IPS DF 6.9 (cell line): ENCODE data around the gene NFATC2.
"Not testable (repeated sequence)": the region's sequence is repeated elsewhere in the genome, so short reads cannot be mapped to it uniquely, and the experiment has no call there.

Source experiments
- DNase-seq: peaks from one replicate; pipeline ENCODE4 v3.0.0-alpha.2; 2013; ENCODE audit warnings: low read depth, low spot score
- H3K27ac ChIP-seq: one replicate; pipeline ENCODE4 v1.5.1; 2013; ENCODE audit warnings: low read length, control low read depth
- H3K27me3 ChIP-seq: 2 replicates; pipeline ENCODE4 v1.6.1; 2013; ENCODE audit warnings: mild to moderate bottlenecking, low read length; ENCODE audit not compliant: control insufficient read depth, insufficient read depth
- H3K36me3 ChIP-seq: 2 replicates; pipeline ENCODE4 v1.6.1; 2013; ENCODE audit warnings: low read length; ENCODE audit not compliant: control insufficient read depth, insufficient read depth
- H3K4me1 ChIP-seq: 2 replicates; pipeline ENCODE4 v1.6.1; 2013; ENCODE audit warnings: low read length; ENCODE audit not compliant: control insufficient read depth, insufficient read depth
- H3K4me3 ChIP-seq: 2 replicates; pipeline ENCODE4 v1.5.1; 2013; ENCODE audit warnings: mild to moderate bottlenecking, low read length
- H3K9me3 ChIP-seq: 2 replicates; pipeline ENCODE4 v1.6.1; 2013; ENCODE audit warnings: low read length, inconsistent platforms; ENCODE audit not compliant: control insufficient read depth, insufficient read depth
- WGBS: extraction: QIAGEN DNeasy Blood & Tissue Kit; methylation state at CpG from one replicate; pipeline ENCODE4 v1.1.7; 2013; ENCODE audit warnings: mixed read lengths, missing lambda C conversion rate; ENCODE audit not compliant: insufficient read length, insufficient coverage; 5-methylcytosine and 5-hydroxymethylcytosine counted together

The NFATC2 gene

GRCh38 chr20:51347831-51348230 is 194.7 kb downstream of the NFATC2 start:
- Histone ChIP-seq H3K9me3 (no peaks in the 10 kb centered on the region), H3K4me1 (no peaks in the 10 kb centered on the region), H3K27ac (no peak overlapping the region), H3K36me3 (no peaks in the 10 kb centered on the region), H3K27me3 (no peaks in the 10 kb centered on the region), H3K4me3 (no peak overlapping the region)
- DNase-seq: no peak
- no CpG with 5 or more reads among the region's 1 CpG for WGBS

- H3K36me3 ChIP-seq: no peaks in the 10 kb centered on the region
- H3K27me3 ChIP-seq: no peaks in the 10 kb centered on the region
- no peak overlapping the region for H3K27ac ChIP-seq
- no peak for DNase-seq
- no CpG with 5 or more reads among the region's 8 CpGs for WGBS
- H3K4me1 ChIP-seq: no peaks in the 10 kb centered on the region
- H3K9me3 ChIP-seq: no peaks in the 10 kb centered on the region
- H3K4me3 ChIP-seq: no peak overlapping the region
These were observed 195.6 kb downstream of the NFATC2 start for GRCh38 chr20:51346686-51347485.

GRCh38 chr20:51345601-51346101 is 196.9 kb downstream of the NFATC2 start:
- H3K4me3 ChIP-seq: no peak overlapping the region
- H3K9me3 ChIP-seq: no peaks in the 10 kb centered on the region
- DNase-seq: no peak
- H3K27ac ChIP-seq: no peak overlapping the region
- H3K36me3 ChIP-seq: no peaks in the 10 kb centered on the region
- H3K27me3 ChIP-seq: no peaks in the 10 kb centered on the region
- no peaks in the 10 kb centered on the region for H3K4me1 ChIP-seq
- no CpG with 5 or more reads among the region's 8 CpGs for WGBS

GRCh38 chr20:51343802-51344201 is 198.7 kb downstream of the NFATC2 start:
- not testable (repeated sequence) for H3K4me1 ChIP-seq, H3K27ac ChIP-seq, DNase-seq, H3K9me3 ChIP-seq, H3K36me3 ChIP-seq, H3K27me3 ChIP-seq, H3K4me3 ChIP-seq
- WGBS: no CpG with 5 or more reads among the region's 3 CpGs

- Histone ChIP-seq H3K27me3 (no peaks in the 10 kb centered on the region), H3K9me3 (no peaks in the 10 kb centered on the region), H3K27ac (no peak overlapping the region), H3K36me3 (no peaks in the 10 kb centered on the region), H3K4me3 (no peak overlapping the region), H3K4me1 (no peaks in the 10 kb centered on the region)
- no peak for DNase-seq
- no CpG with 5 or more reads among the region's 8 CpGs for WGBS
These were observed 199.8 kb downstream of the NFATC2 start for GRCh38 chr20:51342510-51343236.

- no peak overlapping the region for H3K4me3 ChIP-seq
- H3K9me3 ChIP-seq: no peaks in the 10 kb centered on the region
- no peaks in the 10 kb centered on the region for H3K36me3 ChIP-seq
- no peaks in the 10 kb centered on the region for H3K27me3 ChIP-seq
- no CpG with 5 or more reads among the region's 3 CpGs for WGBS
- H3K27ac ChIP-seq: no peak overlapping the region
- H3K4me1 ChIP-seq: no peaks in the 10 kb centered on the region
- no peak for DNase-seq
These were observed 200.9 kb downstream of the NFATC2 start for GRCh38 chr20:51341581-51341980.

GRCh38 chr20:51340451-51340840 is 202.1 kb downstream of the NFATC2 start:
- Histone ChIP-seq H3K27me3 (no peaks in the 10 kb centered on the region), H3K4me1 (no peaks in the 10 kb centered on the region), H3K4me3 (no peak overlapping the region), H3K27ac (no peak overlapping the region), H3K9me3 (no peaks in the 10 kb centered on the region), H3K36me3 (no peaks in the 10 kb centered on the region)
- no peak for DNase-seq

- no peak for DNase-seq
- Histone ChIP-seq H3K4me1 (no peaks in the 10 kb centered on the region), H3K9me3 (no peaks in the 10 kb centered on the region), H3K36me3 (no peaks in the 10 kb centered on the region), H3K4me3 (no peak overlapping the region), H3K27ac (no peak overlapping the region), H3K27me3 (no peaks in the 10 kb centered on the region)
- WGBS: no CpG with 5 or more reads among the region's 2 CpGs
These were observed 202.6 kb downstream of the NFATC2 start for GRCh38 chr20:51339721-51340450.

GRCh38 chr20:51338692-51339440 is 203.7 kb downstream of the NFATC2 start:
- no peak for DNase-seq
- no peaks in the 10 kb centered on the region for H3K27me3 ChIP-seq
- no peaks in the 10 kb centered on the region for H3K36me3 ChIP-seq
- H3K4me3 ChIP-seq: no peak overlapping the region
- no peak overlapping the region for H3K27ac ChIP-seq
- WGBS: no CpG with 5 or more reads among the region's 5 CpGs
- no peaks in the 10 kb centered on the region for H3K4me1 ChIP-seq
- H3K9me3 ChIP-seq: no peaks in the 10 kb centered on the region
